Neural cell (in vitro differentiated cells): ENCODE results near the gene TMBIM6. TPM values are rescaled to one million over a fixed set of nuclear protein-coding genes. Genes with fewer than 3 reads are reported as not detected.

Source experiments
- H2AFZ ChIP-seq: fragments of 200-600, 300-800 bp; sonication (generic), shearing (Covaris generic); 2 replicates; pipeline ENCODE4 v1.6.0; 2014; ENCODE audit warnings: low read depth, mild to moderate bottlenecking, antibody characterized with exemption, low read length, moderate library complexity
- H3F3A ChIP-seq: fragments of 200-600 bp; shearing (Covaris generic); 2 replicates; pipeline ENCODE4 v1.6.1; 2016; ENCODE audit warnings: mild to moderate bottlenecking, moderate library complexity, mixed read lengths, antibody characterized with exemption, low read length; ENCODE audit not compliant: insufficient read depth, poor library complexity, severe bottlenecking
- H3K27ac ChIP-seq: fragments of 200-600, 300-800 bp; sonication (generic), shearing (Covaris generic); 2 replicates; pipeline ENCODE4 v1.5.1; 2014; ENCODE audit warnings: mild to moderate bottlenecking, low read length, moderate library complexity
- H3K27me3 ChIP-seq: fragments of 300-800, 200-600 bp; sonication (generic), shearing (Covaris generic); 2 replicates; pipeline ENCODE4 v1.6.0; 2014; ENCODE audit warnings: mild to moderate bottlenecking, low read depth, low read length, moderate library complexity; ENCODE audit not compliant: insufficient read depth
- H3K36me3 ChIP-seq: fragments of 300-800, 200-600 bp; sonication (generic), shearing (Covaris generic); 2 replicates; pipeline ENCODE4 v1.5.1; 2014; ENCODE audit warnings: mild to moderate bottlenecking, antibody characterized with exemption, low read length, moderate library complexity; ENCODE audit not compliant: insufficient read depth
- H3K4me2 ChIP-seq: fragments of 300-800, 200-600 bp; sonication (generic), shearing (Covaris generic); 2 replicates; pipeline ENCODE4 v1.6.0; 2014; ENCODE audit warnings: mild to moderate bottlenecking, low read length
- H3K4me3 ChIP-seq: fragments of 300-800, 200-600 bp; sonication (generic), shearing (Covaris generic); 2 replicates; pipeline ENCODE4 v1.5.1; 2014; ENCODE audit warnings: mild to moderate bottlenecking, low read length, moderate library complexity
- H3K79me2 ChIP-seq: fragments of 200-600 bp; shearing (Covaris generic); replicated peaks from 2 replicates; pipeline ENCODE4 v1.6.0; 2014; ENCODE audit warnings: mild to moderate bottlenecking, low read length, moderate library complexity; ENCODE audit not compliant: insufficient read depth
- H3K9ac ChIP-seq: fragments of 300-800, 200-600 bp; sonication (generic), shearing (Covaris generic); 2 replicates; pipeline ENCODE4 v1.6.1; 2016; ENCODE audit warnings: mild to moderate bottlenecking, low read length, mixed read lengths
- H3K9me2 ChIP-seq: fragments of 200-600 bp; shearing (Covaris generic); 2 replicates; pipeline ENCODE4 v1.6.1; 2016; ENCODE audit warnings: mild to moderate bottlenecking, low read length, mixed read lengths; ENCODE audit not compliant: insufficient read depth
- H3K9me3 ChIP-seq: fragments of 200-600, 300-800 bp; sonication (generic), shearing (Covaris generic); 2 replicates; pipeline ENCODE4 v1.6.1; 2016; ENCODE audit warnings: mild to moderate bottlenecking, mixed run types, low read length, moderate library complexity, mixed read lengths
- H4K20me1 ChIP-seq: fragments of 200-600 bp; shearing (Covaris generic); 2 replicates; pipeline ENCODE4 v1.6.1; 2016; ENCODE audit warnings: mild to moderate bottlenecking, mixed run types; ENCODE audit not compliant: insufficient read depth
- EP300 ChIP-seq: fragments of 450-650 bp; conservative IDR thresholded peaks from 2 replicates; pipeline ENCODE4 v1.6.1; 2014; ENCODE audit warnings: antibody characterized with exemption, mild to moderate bottlenecking, moderate library complexity; ENCODE audit not compliant: poor library complexity, severe bottlenecking
- EZH2 ChIP-seq: fragments of 200-600, 300-800 bp; shearing (Covaris generic), sonication (generic); IDR thresholded peaks from 2 replicates; pipeline ENCODE4 v1.6.1; 2014; ENCODE audit warnings: antibody characterized with exemption, low read length, borderline replicate concordance, mild to moderate bottlenecking; ENCODE audit not compliant: insufficient read depth, poor library complexity, severe bottlenecking
- MXI1 ChIP-seq: fragments of 450-650 bp; conservative IDR thresholded peaks from 2 replicates; pipeline ENCODE4 v1.6.1; 2014; ENCODE audit warnings: antibody characterized with exemption, mild to moderate bottlenecking; ENCODE audit not compliant: poor library complexity, severe bottlenecking
- POLR2AphosphoS5 ChIP-seq: IDR thresholded peaks from 2 replicates; pipeline ENCODE4 v1.6.1; 2012
- RAD21 ChIP-seq: fragments of 450-650 bp; conservative IDR thresholded peaks from 2 replicates; pipeline ENCODE4 v1.6.1; 2014; ENCODE audit warnings: antibody characterized with exemption, mild to moderate bottlenecking, moderate library complexity
- SMC3 ChIP-seq: fragments of 450-650 bp; conservative IDR thresholded peaks from 2 replicates; pipeline ENCODE4 v1.6.1; 2014; ENCODE audit warnings: antibody characterized with exemption, mild to moderate bottlenecking, moderate library complexity; ENCODE audit not compliant: poor library complexity
- TAF1 ChIP-seq: IDR thresholded peaks from 2 replicates; pipeline ENCODE4 v1.6.1; 2012; ENCODE audit warnings: low read depth
- polyA plus RNA-seq: library from polyadenylated mRNA; depleted of rRNA; stranded (reverse); fragments of >200 nt; gene quantifications from 2 replicates; pipeline ENCODE4 v1.2.3, GENCODE V29; 2014
- TF ChIP-seq, protein P1 (sequence below): fragments of 450-650 bp; IDR thresholded peaks from 2 replicates; pipeline ENCODE4 v1.5.1; 2014; ENCODE audit warnings: antibody characterized with exemption, mild to moderate bottlenecking, moderate library complexity; ENCODE audit not compliant: poor library complexity, severe bottlenecking
- TF ChIP-seq, protein P2 (sequence below): IDR thresholded peaks from 2 replicates; pipeline ENCODE4 v1.6.1; 2012; ENCODE audit warnings: borderline replicate concordance

The TMBIM6 gene
- polyA plus RNA-seq, 1 donor from 2014 or later, result 308 TPM

GRCh38 chr12:49693931-49694444, 47.4 kb upstream of the TMBIM6 start:
- TF ChIP-seq MXI1, result no peak
- no peak for TF ChIP-seq SMC3
- TF ChIP-seq, protein P1, sequence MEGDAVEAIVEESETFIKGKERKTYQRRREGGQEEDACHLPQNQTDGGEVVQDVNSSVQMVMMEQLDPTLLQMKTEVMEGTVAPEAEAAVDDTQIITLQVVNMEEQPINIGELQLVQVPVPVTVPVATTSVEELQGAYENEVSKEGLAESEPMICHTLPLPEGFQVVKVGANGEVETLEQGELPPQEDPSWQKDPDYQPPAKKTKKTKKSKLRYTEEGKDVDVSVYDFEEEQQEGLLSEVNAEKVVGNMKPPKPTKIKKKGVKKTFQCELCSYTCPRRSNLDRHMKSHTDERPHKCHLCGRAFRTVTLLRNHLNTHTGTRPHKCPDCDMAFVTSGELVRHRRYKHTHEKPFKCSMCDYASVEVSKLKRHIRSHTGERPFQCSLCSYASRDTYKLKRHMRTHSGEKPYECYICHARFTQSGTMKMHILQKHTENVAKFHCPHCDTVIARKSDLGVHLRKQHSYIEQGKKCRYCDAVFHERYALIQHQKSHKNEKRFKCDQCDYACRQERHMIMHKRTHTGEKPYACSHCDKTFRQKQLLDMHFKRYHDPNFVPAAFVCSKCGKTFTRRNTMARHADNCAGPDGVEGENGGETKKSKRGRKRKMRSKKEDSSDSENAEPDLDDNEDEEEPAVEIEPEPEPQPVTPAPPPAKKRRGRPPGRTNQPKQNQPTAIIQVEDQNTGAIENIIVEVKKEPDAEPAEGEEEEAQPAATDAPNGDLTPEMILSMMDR, result no peak
- TF ChIP-seq EZH2, result no peak
- no peak for TF ChIP-seq POLR2AphosphoS5
- TF ChIP-seq TAF1, result no peak
- no peak for TF ChIP-seq EP300
- TF ChIP-seq, protein P2, sequence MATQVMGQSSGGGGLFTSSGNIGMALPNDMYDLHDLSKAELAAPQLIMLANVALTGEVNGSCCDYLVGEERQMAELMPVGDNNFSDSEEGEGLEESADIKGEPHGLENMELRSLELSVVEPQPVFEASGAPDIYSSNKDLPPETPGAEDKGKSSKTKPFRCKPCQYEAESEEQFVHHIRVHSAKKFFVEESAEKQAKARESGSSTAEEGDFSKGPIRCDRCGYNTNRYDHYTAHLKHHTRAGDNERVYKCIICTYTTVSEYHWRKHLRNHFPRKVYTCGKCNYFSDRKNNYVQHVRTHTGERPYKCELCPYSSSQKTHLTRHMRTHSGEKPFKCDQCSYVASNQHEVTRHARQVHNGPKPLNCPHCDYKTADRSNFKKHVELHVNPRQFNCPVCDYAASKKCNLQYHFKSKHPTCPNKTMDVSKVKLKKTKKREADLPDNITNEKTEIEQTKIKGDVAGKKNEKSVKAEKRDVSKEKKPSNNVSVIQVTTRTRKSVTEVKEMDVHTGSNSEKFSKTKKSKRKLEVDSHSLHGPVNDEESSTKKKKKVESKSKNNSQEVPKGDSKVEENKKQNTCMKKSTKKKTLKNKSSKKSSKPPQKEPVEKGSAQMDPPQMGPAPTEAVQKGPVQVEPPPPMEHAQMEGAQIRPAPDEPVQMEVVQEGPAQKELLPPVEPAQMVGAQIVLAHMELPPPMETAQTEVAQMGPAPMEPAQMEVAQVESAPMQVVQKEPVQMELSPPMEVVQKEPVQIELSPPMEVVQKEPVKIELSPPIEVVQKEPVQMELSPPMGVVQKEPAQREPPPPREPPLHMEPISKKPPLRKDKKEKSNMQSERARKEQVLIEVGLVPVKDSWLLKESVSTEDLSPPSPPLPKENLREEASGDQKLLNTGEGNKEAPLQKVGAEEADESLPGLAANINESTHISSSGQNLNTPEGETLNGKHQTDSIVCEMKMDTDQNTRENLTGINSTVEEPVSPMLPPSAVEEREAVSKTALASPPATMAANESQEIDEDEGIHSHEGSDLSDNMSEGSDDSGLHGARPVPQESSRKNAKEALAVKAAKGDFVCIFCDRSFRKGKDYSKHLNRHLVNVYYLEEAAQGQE, result no peak
- TF ChIP-seq RAD21, result no peak
- H3K79me2 ChIP-seq, result no peaks in the 10 kb centered on the region

GRCh38 chr12:49696723-49697122, 44.6 kb upstream of the TMBIM6 start:
- TF ChIP-seq EZH2 (no peak), POLR2AphosphoS5 (no peak), TAF1 (no peak), EP300 (no peak), SMC3 (no peak), MXI1 (no peak), RAD21 (no peak)
- TF ChIP-seq, protein P2, result no peak
- TF ChIP-seq, protein P1, result no peak
- H3K9me2 ChIP-seq, result no peaks in the 10 kb centered on the region
- H3K36me3 ChIP-seq, result no peaks in the 10 kb centered on the region
- H3K79me2 ChIP-seq, result no peaks in the 10 kb centered on the region
- no peak overlapping the region for H3K4me2 ChIP-seq
- H3K27ac ChIP-seq, result no peak overlapping the region
- H3F3A ChIP-seq, result no peaks in the 10 kb centered on the region
- H3K27me3 ChIP-seq, result no peaks in the 10 kb centered on the region
- H4K20me1 ChIP-seq, result no peaks in the 10 kb centered on the region
- H3K4me3 ChIP-seq, result no peak overlapping the region
- H3K9me3 ChIP-seq, result no peaks in the 10 kb centered on the region
- no peak overlapping the region for H3K9ac ChIP-seq
- H2AFZ ChIP-seq, result no peak overlapping the region

More at GRCh38 chr12:49693931-49694444, 47.4 kb upstream of the TMBIM6 start:
- H2AFZ ChIP-seq, result no peak overlapping the region
- H3K36me3 ChIP-seq, result no peaks in the 10 kb centered on the region
- no peaks in the 10 kb centered on the region for H3F3A ChIP-seq
- no peak overlapping the region for H3K4me2 ChIP-seq
- no peak overlapping the region for H3K27ac ChIP-seq
- H3K27me3 ChIP-seq, result no peaks in the 10 kb centered on the region
- no peaks in the 10 kb centered on the region for H3K9me2 ChIP-seq
- H3K9me3 ChIP-seq, result no peaks in the 10 kb centered on the region
- no peaks in the 10 kb centered on the region for H4K20me1 ChIP-seq
- no peak overlapping the region for H3K4me3 ChIP-seq
- no peak overlapping the region for H3K9ac ChIP-seq
